NB4 (cell line): ENCODE measurements around the gene GGNBP2.

Source experiments
- CTCF ChIP-seq: IDR thresholded peaks from one replicate; pipeline ENCODE4 v1.5.1; 2012; ENCODE audit warnings: low read depth, low read length
- TF ChIP-seq, protein P1 (sequence below): IDR thresholded peaks from 2 replicates; pipeline ENCODE4 v1.6.1; 2011; ENCODE audit warnings: low read depth, low read length

- no peak for TF ChIP-seq CTCF
- TF ChIP-seq, protein P1, sequence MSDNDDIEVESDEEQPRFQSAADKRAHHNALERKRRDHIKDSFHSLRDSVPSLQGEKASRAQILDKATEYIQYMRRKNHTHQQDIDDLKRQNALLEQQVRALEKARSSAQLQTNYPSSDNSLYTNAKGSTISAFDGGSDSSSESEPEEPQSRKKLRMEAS: no peak
Observed at GRCh38 chr17:36600936-36601302, 56.2 kb downstream of the GGNBP2 start.
